Endothelial cell of umbilical vein (primary cell): ENCODE data around the gene CFL2. TPM values are rescaled to one million over a fixed set of nuclear protein-coding genes. Genes with fewer than 3 reads are reported as not detected.

ENCODE experiments used
- BruUV-seq: library from RNA; stranded (reverse); fragments of 400-500 nt; replicated peaks from 2 replicates; lab custom pipeline; 2021; lab: Mats Ljungman, UMichigan
- CTCF ChIA-PET: fragments of 300-600, 350-600 bp; sonication (Branson Sonifier 250); formaldehyde crosslinking; loops from one replicate; lab custom pipeline; 2021; ENCODE audit warnings: antibody characterized with exemption, inconsistent platforms; lab: Charles Lee
- POLR2A ChIA-PET: fragments of 300-600, 350-600 bp; sonication (Branson Sonifier 250); formaldehyde crosslinking; loops from one replicate; lab custom pipeline; 2021; ENCODE audit warnings: antibody characterized with exemption, inconsistent platforms; lab: Charles Lee
- DNase-seq: peaks from one replicate; pipeline ENCODE4 v3.0.0-alpha.2; 2011; ENCODE audit warnings: low read depth, low spot score
- FAIRE-seq: peaks from 2 replicates; lab custom pipeline; 2011; peaks lifted over from hg19 to GRCh38; lab: Jason Lieb, UNC
- H2AFZ ChIP-seq: 2 replicates; pipeline ENCODE4 v1.6.0; 2012; ENCODE audit warnings: low read depth, low read length, control low read depth, inconsistent platforms
- H3K27ac ChIP-seq: 2 replicates; pipeline ENCODE4 v1.5.1; 2011; ENCODE audit warnings: low read depth, mild to moderate bottlenecking, control low read depth, low read length, moderate library complexity; ENCODE audit not compliant: insufficient read depth
- H3K27me3 ChIP-seq, 2 experiments: 2 replicates each; pipeline versions ENCODE4 v1.6.0 to v1.6.1; 2011; ENCODE audit warnings: low read length in 2 of 2, mixed read lengths in 1 of 2; ENCODE audit not compliant: control insufficient read depth in 2 of 2, insufficient read depth in 2 of 2
- H3K36me3 ChIP-seq, 2 experiments: 2 replicates in 1 of 2; 3 replicates in 1 of 2; pipeline ENCODE4 v1.5.1; 2011; ENCODE audit warnings: low read length in 2 of 2, mild to moderate bottlenecking in 1 of 2, moderate library complexity in 1 of 2; ENCODE audit not compliant: control insufficient read depth in 2 of 2, insufficient read depth in 2 of 2; ENCODE audit errors: extremely low read depth in 1 of 2
- H3K4me1 ChIP-seq: 3 replicates; pipeline ENCODE4 v1.5.1; 2011; ENCODE audit warnings: mild to moderate bottlenecking, low read length; ENCODE audit not compliant: control insufficient read depth, insufficient read depth; ENCODE audit errors: extremely low read depth
- H3K4me2 ChIP-seq: 2 replicates; pipeline ENCODE4 v1.6.1; 2011; ENCODE audit warnings: low read length, control low read depth, mixed read lengths; ENCODE audit not compliant: insufficient read depth
- H3K4me3 ChIP-seq, 3 experiments: fragments of 200-600 bp in 1 of 3; sonication (generic), shearing (Covaris generic) in 1 of 3; replicated peaks in 1 of 3; 2 replicates each; pipeline ENCODE4 v1.5.1; 2011 to 2016; ENCODE audit warnings: control low read depth in 3 of 3, low read length in 3 of 3, mild to moderate bottlenecking in 2 of 3, inconsistent platforms in 1 of 3, low read depth in 1 of 3, moderate library complexity in 1 of 3; ENCODE audit not compliant: insufficient read depth in 1 of 3
- H3K79me2 ChIP-seq: 2 replicates; pipeline ENCODE4 v1.6.0; 2012; ENCODE audit warnings: low read length, inconsistent platforms; ENCODE audit not compliant: control insufficient read depth, insufficient read depth
- H3K9ac ChIP-seq: replicated peaks from 2 replicates; pipeline ENCODE3; 2011; ENCODE audit warnings: low read length, control low read depth; ENCODE audit not compliant: insufficient read depth; ENCODE audit errors: extremely low read depth
- H3K9me1 ChIP-seq: replicated peaks from 3 replicates; pipeline ENCODE4 v1.6.0; 2011; ENCODE audit warnings: mild to moderate bottlenecking, low read length; ENCODE audit not compliant: control insufficient read depth, insufficient read depth; ENCODE audit errors: extremely low read depth
- H3K9me3 ChIP-seq: replicated peaks from 2 replicates; pipeline ENCODE4 v1.5.1; 2012; ENCODE audit warnings: low read length, inconsistent platforms; ENCODE audit not compliant: control insufficient read depth, insufficient read depth
- H4K20me1 ChIP-seq: replicated peaks from 2 replicates; pipeline ENCODE3; 2011; ENCODE audit warnings: mild to moderate bottlenecking, low read length; ENCODE audit not compliant: control insufficient read depth, insufficient read depth; ENCODE audit errors: extremely low read depth
- CTCF ChIP-seq, 2 donors: IDR thresholded peaks; 1 replicate in 1 of 2; 2 replicates in 1 of 2; pipeline ENCODE4 v1.5.1; 2011; ENCODE audit warnings: low read length in 2 of 2, mild to moderate bottlenecking in 2 of 2, moderate library complexity in 2 of 2, control low read depth in 1 of 2, inconsistent platforms in 1 of 2, low read depth in 1 of 2; ENCODE audit not compliant: insufficient read depth in 1 of 2; ENCODE audit errors: extremely low read depth in 1 of 2
- EZH2 ChIP-seq: IDR thresholded peaks from 2 replicates; pipeline ENCODE4 v1.6.1; 2012; ENCODE audit warnings: borderline replicate concordance, low read depth, mild to moderate bottlenecking, moderate library complexity, low read length, inconsistent platforms; ENCODE audit not compliant: severe bottlenecking
- FOS ChIP-seq: IDR thresholded peaks from 2 replicates; pipeline ENCODE4 v1.6.1; 2011; ENCODE audit warnings: mild to moderate bottlenecking, low read length, moderate library complexity, borderline replicate concordance; ENCODE audit not compliant: insufficient read depth
- GATA2 ChIP-seq: IDR thresholded peaks from 2 replicates; pipeline ENCODE4 v1.7.0; 2011; ENCODE audit warnings: low read depth, mild to moderate bottlenecking, moderate library complexity, mixed read lengths, low read length; ENCODE audit not compliant: insufficient read length, insufficient read depth
- JUN ChIP-seq: IDR thresholded peaks from 2 replicates; pipeline ENCODE4 v1.6.1; 2011; ENCODE audit warnings: borderline replicate concordance, low read depth; ENCODE audit not compliant: insufficient read length, insufficient read depth
- MAX ChIP-seq: IDR thresholded peaks from 2 replicates; pipeline ENCODE4 v1.6.1; 2011; ENCODE audit not compliant: insufficient read depth, insufficient read length
- MYC ChIP-seq: IDR thresholded peaks from one replicate; pipeline ENCODE4 v1.6.1; 2011; ENCODE audit warnings: mild to moderate bottlenecking, low read depth, low read length
- POLR2A ChIP-seq: IDR thresholded peaks from 2 replicates; pipeline ENCODE4 v1.6.1; 2012; ENCODE audit warnings: low read depth, mild to moderate bottlenecking, control low read depth, low read length
- POLR2AphosphoS5 ChIP-seq: IDR thresholded peaks from 2 replicates; pipeline ENCODE4 v1.6.1; 2012; ENCODE audit warnings: low read depth, mild to moderate bottlenecking, control low read depth, low read length, moderate library complexity; ENCODE audit not compliant: insufficient read depth
- dilution Hi-C: fragments of 300-500 bp; cut with MboI; formaldehyde crosslinking; loops from one replicate; pipeline ENCODE4 v1.15.0; 2019; ENCODE audit warnings: low sequenced_read_pairs; ENCODE audit not compliant: extremely low pct_ligation_motif_present
- intact Hi-C: fragments of 100-400 bp; cut with micrococcal nuclease; formaldehyde crosslinking; loops from one replicate; pipeline ENCODE4 v1.10.0; 2022
- polyA plus RNA-seq, 4 experiments: library from polyadenylated mRNA; depleted of rRNA in 3 of 4; stranded (reverse) in 3 of 4; unstranded in 1 of 4; fragments of >200 nt; gene quantifications; 2 replicates each; pipeline versions ENCODE4 v1.2.1 to v1.2.3, GENCODE V29; 2011 to 2012; ENCODE audit warnings: missing spikeins in 1 of 4
- total RNA-seq: library from RNA; stranded (reverse); gene quantifications from 2 replicates; pipeline ENCODE4 v1.2.3, GENCODE V29; 2021

The CFL2 gene
- total and polyA plus RNA-seq, 2 donors (not counting 3 experiments of a cell fraction or from before 2014, with no cell fraction given): 42.8 to 98.1 TPM

GRCh38 chr14:34680806-34681479, 33.5 kb downstream of the CFL2 start:
- H3K9me3 ChIP-seq: no peaks in the 10 kb centered on the region
- no peaks in the 10 kb centered on the region for H3K9me1 ChIP-seq
- no peak for TF ChIP-seq MYC
- TF ChIP-seq POLR2AphosphoS5: no peak
- TF ChIP-seq FOS: no peak
- no peak for TF ChIP-seq EZH2
- TF ChIP-seq JUN: no peak
- TF ChIP-seq POLR2A: no peak
- TF ChIP-seq GATA2: no peak
- no peak for TF ChIP-seq CTCF (IDR thresholded peaks at IDR 0.05; ENCODE audit: extremely low read depth in 1 of 2, insufficient read depth in 1 of 2, low read depth in 1 of 2, low read length in 2 of 2)
- TF ChIP-seq MAX: no peak
- CTCF ChIA-PET: interaction anchor here (0.6 to 1.5 kb wide), 3 partner anchors 12 to 430 kb away, joined by 3 read pairs; no protein-coding TSS in a partner anchor
- no peak overlapping the region for H3K27ac ChIP-seq
- FAIRE-seq: no peak
- H2AFZ ChIP-seq: no peak overlapping the region
- no peaks in the 10 kb centered on the region for H3K36me3 ChIP-seq
- H3K4me1 ChIP-seq: peaks cover 12% of the 10 kb centered on the region
- H3K4me2 ChIP-seq: no peak overlapping the region
- no peak for DNase-seq
- POLR2A ChIA-PET: no interaction called here
- no peak overlapping the region for H3K9ac ChIP-seq
- no peaks in the 10 kb centered on the region for H3K79me2 ChIP-seq
- dilution Hi-C loops (no loop called here), intact Hi-C loops (no loop called here)
- no peak overlapping the region for H3K4me3 ChIP-seq
- no peaks in the 10 kb centered on the region for H3K27me3 ChIP-seq
- no TSS peak for BruUV-seq
- H4K20me1 ChIP-seq: no peaks in the 10 kb centered on the region
